Neural cell (in vitro differentiated cells): ENCODE measurements around the gene CCDC86. TPM values are rescaled to one million over a fixed set of nuclear protein-coding genes. Genes with fewer than 3 reads are reported as not detected.

ENCODE experiments used
- H2AFZ ChIP-seq: fragments of 200-600, 300-800 bp; sonication (generic), shearing (Covaris generic); 2 replicates; pipeline ENCODE4 v1.6.0; 2014; ENCODE audit warnings: low read depth, mild to moderate bottlenecking, antibody characterized with exemption, low read length, moderate library complexity
- H3F3A ChIP-seq: fragments of 200-600 bp; shearing (Covaris generic); 2 replicates; pipeline ENCODE4 v1.6.1; 2016; ENCODE audit warnings: mild to moderate bottlenecking, moderate library complexity, mixed read lengths, antibody characterized with exemption, low read length; ENCODE audit not compliant: insufficient read depth, poor library complexity, severe bottlenecking
- H3K27ac ChIP-seq: fragments of 200-600, 300-800 bp; sonication (generic), shearing (Covaris generic); 2 replicates; pipeline ENCODE4 v1.5.1; 2014; ENCODE audit warnings: mild to moderate bottlenecking, low read length, moderate library complexity
- H3K27me3 ChIP-seq: fragments of 300-800, 200-600 bp; sonication (generic), shearing (Covaris generic); 2 replicates; pipeline ENCODE4 v1.6.0; 2014; ENCODE audit warnings: mild to moderate bottlenecking, low read depth, low read length, moderate library complexity; ENCODE audit not compliant: insufficient read depth
- H3K36me3 ChIP-seq: fragments of 300-800, 200-600 bp; sonication (generic), shearing (Covaris generic); 2 replicates; pipeline ENCODE4 v1.5.1; 2014; ENCODE audit warnings: mild to moderate bottlenecking, antibody characterized with exemption, low read length, moderate library complexity; ENCODE audit not compliant: insufficient read depth
- H3K4me2 ChIP-seq: fragments of 300-800, 200-600 bp; sonication (generic), shearing (Covaris generic); 2 replicates; pipeline ENCODE4 v1.6.0; 2014; ENCODE audit warnings: mild to moderate bottlenecking, low read length
- H3K4me3 ChIP-seq: fragments of 300-800, 200-600 bp; sonication (generic), shearing (Covaris generic); 2 replicates; pipeline ENCODE4 v1.5.1; 2014; ENCODE audit warnings: mild to moderate bottlenecking, low read length, moderate library complexity
- H3K79me2 ChIP-seq: fragments of 200-600 bp; shearing (Covaris generic); replicated peaks from 2 replicates; pipeline ENCODE4 v1.6.0; 2014; ENCODE audit warnings: mild to moderate bottlenecking, low read length, moderate library complexity; ENCODE audit not compliant: insufficient read depth
- H3K9ac ChIP-seq: fragments of 300-800, 200-600 bp; sonication (generic), shearing (Covaris generic); 2 replicates; pipeline ENCODE4 v1.6.1; 2016; ENCODE audit warnings: mild to moderate bottlenecking, low read length, mixed read lengths
- H3K9me2 ChIP-seq: fragments of 200-600 bp; shearing (Covaris generic); 2 replicates; pipeline ENCODE4 v1.6.1; 2016; ENCODE audit warnings: mild to moderate bottlenecking, low read length, mixed read lengths; ENCODE audit not compliant: insufficient read depth
- H3K9me3 ChIP-seq: fragments of 200-600, 300-800 bp; sonication (generic), shearing (Covaris generic); 2 replicates; pipeline ENCODE4 v1.6.1; 2016; ENCODE audit warnings: mild to moderate bottlenecking, mixed run types, low read length, moderate library complexity, mixed read lengths
- H4K20me1 ChIP-seq: fragments of 200-600 bp; shearing (Covaris generic); 2 replicates; pipeline ENCODE4 v1.6.1; 2016; ENCODE audit warnings: mild to moderate bottlenecking, mixed run types; ENCODE audit not compliant: insufficient read depth
- EP300 ChIP-seq: fragments of 450-650 bp; conservative IDR thresholded peaks from 2 replicates; pipeline ENCODE4 v1.6.1; 2014; ENCODE audit warnings: antibody characterized with exemption, mild to moderate bottlenecking, moderate library complexity; ENCODE audit not compliant: poor library complexity, severe bottlenecking
- EZH2 ChIP-seq: fragments of 200-600, 300-800 bp; shearing (Covaris generic), sonication (generic); IDR thresholded peaks from 2 replicates; pipeline ENCODE4 v1.6.1; 2014; ENCODE audit warnings: antibody characterized with exemption, low read length, borderline replicate concordance, mild to moderate bottlenecking; ENCODE audit not compliant: insufficient read depth, poor library complexity, severe bottlenecking
- MXI1 ChIP-seq: fragments of 450-650 bp; conservative IDR thresholded peaks from 2 replicates; pipeline ENCODE4 v1.6.1; 2014; ENCODE audit warnings: antibody characterized with exemption, mild to moderate bottlenecking; ENCODE audit not compliant: poor library complexity, severe bottlenecking
- POLR2AphosphoS5 ChIP-seq: IDR thresholded peaks from 2 replicates; pipeline ENCODE4 v1.6.1; 2012
- RAD21 ChIP-seq: fragments of 450-650 bp; conservative IDR thresholded peaks from 2 replicates; pipeline ENCODE4 v1.6.1; 2014; ENCODE audit warnings: antibody characterized with exemption, mild to moderate bottlenecking, moderate library complexity
- SMC3 ChIP-seq: fragments of 450-650 bp; conservative IDR thresholded peaks from 2 replicates; pipeline ENCODE4 v1.6.1; 2014; ENCODE audit warnings: antibody characterized with exemption, mild to moderate bottlenecking, moderate library complexity; ENCODE audit not compliant: poor library complexity
- TAF1 ChIP-seq: IDR thresholded peaks from 2 replicates; pipeline ENCODE4 v1.6.1; 2012; ENCODE audit warnings: low read depth
- polyA plus RNA-seq: library from polyadenylated mRNA; depleted of rRNA; stranded (reverse); fragments of >200 nt; gene quantifications from 2 replicates; pipeline ENCODE4 v1.2.3, GENCODE V29; 2014
- TF ChIP-seq, protein P1 (sequence below): fragments of 450-650 bp; IDR thresholded peaks from 2 replicates; pipeline ENCODE4 v1.5.1; 2014; ENCODE audit warnings: antibody characterized with exemption, mild to moderate bottlenecking, moderate library complexity; ENCODE audit not compliant: poor library complexity, severe bottlenecking
- TF ChIP-seq, protein P2 (sequence below): IDR thresholded peaks from 2 replicates; pipeline ENCODE4 v1.6.1; 2012; ENCODE audit warnings: borderline replicate concordance

CCDC86 gene
- polyA plus RNA-seq, 1 donor from 2014 or later = 0.16 TPM

DNA sequence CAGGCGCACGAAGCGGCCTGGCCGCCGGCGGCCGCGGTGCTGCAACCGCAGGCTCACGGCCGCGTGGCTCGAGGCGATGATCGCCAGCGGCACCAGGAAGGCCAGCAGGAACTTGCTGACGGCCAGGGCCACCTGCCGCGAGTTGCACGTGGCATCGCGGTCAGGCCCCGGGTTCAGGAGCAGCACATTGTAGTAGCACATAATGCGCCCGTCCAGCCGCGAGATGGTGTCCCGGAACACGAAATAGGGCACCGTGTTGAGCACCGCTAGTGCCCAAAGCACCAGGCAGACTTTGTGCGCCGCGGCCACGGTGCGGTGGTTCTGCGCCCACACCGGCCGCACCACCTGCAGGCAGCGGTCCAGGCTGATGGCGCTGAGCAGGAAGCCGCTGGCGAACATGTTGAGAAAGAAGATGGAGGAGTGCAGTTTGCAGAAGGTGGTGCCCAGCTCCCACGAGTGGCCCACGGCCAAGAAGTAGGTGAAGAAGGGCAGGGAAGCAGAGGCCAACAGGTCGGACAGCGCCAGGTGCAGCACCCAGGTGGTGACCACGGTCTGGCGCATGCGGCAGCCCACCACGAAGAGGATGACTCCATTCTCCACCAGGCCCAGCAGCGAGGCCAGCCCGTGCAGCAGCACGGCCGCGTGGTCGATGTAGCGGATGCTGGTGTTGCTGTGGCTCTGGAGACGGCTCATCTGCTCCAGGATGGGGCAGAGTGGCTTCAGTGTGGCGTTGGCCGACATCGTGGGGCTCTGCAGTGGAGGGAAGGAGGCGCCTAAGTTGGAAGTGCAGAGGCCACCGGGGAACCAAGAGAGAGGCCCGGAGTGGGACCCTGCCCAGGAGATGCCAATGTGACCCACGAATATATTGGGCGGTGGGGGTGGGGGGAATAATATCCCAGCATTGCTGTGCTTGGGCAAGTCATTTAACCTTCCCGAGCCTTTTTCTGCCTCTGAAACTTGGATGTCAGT is 11.4 kb downstream of the CCDC86 start:
- Histone ChIP-seq H3K79me2 (no peaks in the 10 kb centered on the region), H3F3A (no peaks in the 10 kb centered on the region), H2AFZ (no peak overlapping the region), H3K9ac (no peak overlapping the region), H3K9me2 (no peaks in the 10 kb centered on the region), H3K36me3 (no peaks in the 10 kb centered on the region), H3K4me3 (no peak overlapping the region), H3K27ac (no peak overlapping the region), H3K27me3 (no peaks in the 10 kb centered on the region), H3K9me3 (no peaks in the 10 kb centered on the region), H3K4me2 (no peak overlapping the region), H4K20me1 (no peaks in the 10 kb centered on the region)
- TF ChIP-seq EZH2 (no peak), POLR2AphosphoS5 (no peak), EP300 (no peak), RAD21 (no peak), TAF1 (no peak), MXI1 (no peak), SMC3 (no peak)
- TF ChIP-seq, protein P1, sequence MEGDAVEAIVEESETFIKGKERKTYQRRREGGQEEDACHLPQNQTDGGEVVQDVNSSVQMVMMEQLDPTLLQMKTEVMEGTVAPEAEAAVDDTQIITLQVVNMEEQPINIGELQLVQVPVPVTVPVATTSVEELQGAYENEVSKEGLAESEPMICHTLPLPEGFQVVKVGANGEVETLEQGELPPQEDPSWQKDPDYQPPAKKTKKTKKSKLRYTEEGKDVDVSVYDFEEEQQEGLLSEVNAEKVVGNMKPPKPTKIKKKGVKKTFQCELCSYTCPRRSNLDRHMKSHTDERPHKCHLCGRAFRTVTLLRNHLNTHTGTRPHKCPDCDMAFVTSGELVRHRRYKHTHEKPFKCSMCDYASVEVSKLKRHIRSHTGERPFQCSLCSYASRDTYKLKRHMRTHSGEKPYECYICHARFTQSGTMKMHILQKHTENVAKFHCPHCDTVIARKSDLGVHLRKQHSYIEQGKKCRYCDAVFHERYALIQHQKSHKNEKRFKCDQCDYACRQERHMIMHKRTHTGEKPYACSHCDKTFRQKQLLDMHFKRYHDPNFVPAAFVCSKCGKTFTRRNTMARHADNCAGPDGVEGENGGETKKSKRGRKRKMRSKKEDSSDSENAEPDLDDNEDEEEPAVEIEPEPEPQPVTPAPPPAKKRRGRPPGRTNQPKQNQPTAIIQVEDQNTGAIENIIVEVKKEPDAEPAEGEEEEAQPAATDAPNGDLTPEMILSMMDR = no peak
- TF ChIP-seq, protein P2, sequence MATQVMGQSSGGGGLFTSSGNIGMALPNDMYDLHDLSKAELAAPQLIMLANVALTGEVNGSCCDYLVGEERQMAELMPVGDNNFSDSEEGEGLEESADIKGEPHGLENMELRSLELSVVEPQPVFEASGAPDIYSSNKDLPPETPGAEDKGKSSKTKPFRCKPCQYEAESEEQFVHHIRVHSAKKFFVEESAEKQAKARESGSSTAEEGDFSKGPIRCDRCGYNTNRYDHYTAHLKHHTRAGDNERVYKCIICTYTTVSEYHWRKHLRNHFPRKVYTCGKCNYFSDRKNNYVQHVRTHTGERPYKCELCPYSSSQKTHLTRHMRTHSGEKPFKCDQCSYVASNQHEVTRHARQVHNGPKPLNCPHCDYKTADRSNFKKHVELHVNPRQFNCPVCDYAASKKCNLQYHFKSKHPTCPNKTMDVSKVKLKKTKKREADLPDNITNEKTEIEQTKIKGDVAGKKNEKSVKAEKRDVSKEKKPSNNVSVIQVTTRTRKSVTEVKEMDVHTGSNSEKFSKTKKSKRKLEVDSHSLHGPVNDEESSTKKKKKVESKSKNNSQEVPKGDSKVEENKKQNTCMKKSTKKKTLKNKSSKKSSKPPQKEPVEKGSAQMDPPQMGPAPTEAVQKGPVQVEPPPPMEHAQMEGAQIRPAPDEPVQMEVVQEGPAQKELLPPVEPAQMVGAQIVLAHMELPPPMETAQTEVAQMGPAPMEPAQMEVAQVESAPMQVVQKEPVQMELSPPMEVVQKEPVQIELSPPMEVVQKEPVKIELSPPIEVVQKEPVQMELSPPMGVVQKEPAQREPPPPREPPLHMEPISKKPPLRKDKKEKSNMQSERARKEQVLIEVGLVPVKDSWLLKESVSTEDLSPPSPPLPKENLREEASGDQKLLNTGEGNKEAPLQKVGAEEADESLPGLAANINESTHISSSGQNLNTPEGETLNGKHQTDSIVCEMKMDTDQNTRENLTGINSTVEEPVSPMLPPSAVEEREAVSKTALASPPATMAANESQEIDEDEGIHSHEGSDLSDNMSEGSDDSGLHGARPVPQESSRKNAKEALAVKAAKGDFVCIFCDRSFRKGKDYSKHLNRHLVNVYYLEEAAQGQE = no peak

DNA sequence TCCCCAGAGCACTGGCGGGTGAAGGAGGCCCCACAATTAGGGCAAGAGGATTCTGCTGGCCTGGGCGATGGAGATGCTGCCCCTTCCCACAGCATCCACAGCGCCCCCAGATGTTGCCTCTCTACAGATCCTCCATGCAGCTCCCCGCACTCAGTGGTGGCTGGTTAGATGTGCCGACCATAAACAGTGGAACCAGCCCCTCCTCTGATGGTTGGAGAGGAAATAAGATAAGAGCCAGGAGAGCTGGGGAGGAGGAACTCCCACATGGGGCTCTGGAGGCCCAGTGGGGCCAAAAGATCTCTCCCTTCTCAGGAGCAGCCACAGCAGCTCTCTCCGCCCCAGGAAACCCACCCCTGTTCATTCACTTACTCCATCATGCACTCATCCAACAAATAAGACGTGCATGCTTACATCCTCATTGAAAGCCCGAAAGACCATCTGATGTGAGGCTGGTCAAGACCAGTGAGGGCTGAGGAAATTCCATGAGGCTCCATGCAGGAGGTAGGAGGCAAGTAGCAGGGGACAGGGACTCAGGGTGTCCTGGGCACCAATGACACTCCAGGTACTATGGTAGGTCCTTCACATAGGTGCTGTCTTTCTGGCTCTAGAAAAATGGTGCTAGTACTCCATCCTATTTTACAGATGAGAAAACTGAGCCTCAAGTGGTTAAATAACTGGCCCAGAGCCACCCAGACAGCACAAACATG is 12.4 kb downstream of the CCDC86 start:
- H3F3A ChIP-seq = no peaks in the 10 kb centered on the region
- no peak overlapping the region for H2AFZ ChIP-seq
- no peaks in the 10 kb centered on the region for H3K36me3 ChIP-seq
- H3K27me3 ChIP-seq = no peaks in the 10 kb centered on the region
- H3K79me2 ChIP-seq = no peaks in the 10 kb centered on the region
- H3K4me2 ChIP-seq = no peak overlapping the region
- no peak overlapping the region for H3K9ac ChIP-seq
- H3K9me2 ChIP-seq = no peaks in the 10 kb centered on the region
- no peaks in the 10 kb centered on the region for H4K20me1 ChIP-seq
- H3K9me3 ChIP-seq = no peaks in the 10 kb centered on the region
- no peak for TF ChIP-seq SMC3
- no peak for TF ChIP-seq POLR2AphosphoS5
- TF ChIP-seq, protein P1 = no peak
- TF ChIP-seq EP300 = no peak
- no peak overlapping the region for H3K27ac ChIP-seq
- H3K4me3 ChIP-seq = no peak overlapping the region
